ENCODE measurements around the gene COPS3.

DNA sequence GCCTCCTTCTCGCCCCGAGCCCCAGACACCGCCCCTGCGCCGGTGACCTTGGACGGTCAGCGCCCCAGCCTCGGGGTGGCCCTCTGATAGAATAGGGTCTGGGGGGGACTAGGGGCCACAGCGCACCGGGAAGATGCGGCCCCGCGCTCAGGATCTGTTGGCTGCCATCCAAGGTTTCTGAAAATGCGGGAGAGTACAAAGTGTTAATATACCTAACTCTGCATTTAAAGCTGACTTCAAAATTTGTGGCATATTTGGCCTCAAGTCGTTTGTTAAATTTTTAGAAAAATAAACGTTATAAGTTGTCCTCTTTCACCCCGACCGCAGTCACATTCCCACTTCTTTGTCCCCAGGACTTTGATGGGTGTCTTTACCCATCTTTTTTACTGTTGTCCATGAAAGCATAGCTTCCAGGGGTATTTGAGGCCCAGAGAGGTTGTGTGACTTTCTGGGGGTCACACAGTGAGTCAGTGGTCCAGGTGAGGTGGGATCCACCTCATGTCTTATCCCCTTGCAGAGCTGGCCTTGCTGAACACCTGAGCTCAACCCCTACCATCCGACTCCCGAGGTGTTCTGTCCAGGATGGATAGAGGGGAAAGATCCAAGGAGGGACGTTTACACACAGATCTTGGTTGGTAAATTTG, 22.9 kb upstream of the COPS3 start:
- TF ChIP-seq, protein P1, sequence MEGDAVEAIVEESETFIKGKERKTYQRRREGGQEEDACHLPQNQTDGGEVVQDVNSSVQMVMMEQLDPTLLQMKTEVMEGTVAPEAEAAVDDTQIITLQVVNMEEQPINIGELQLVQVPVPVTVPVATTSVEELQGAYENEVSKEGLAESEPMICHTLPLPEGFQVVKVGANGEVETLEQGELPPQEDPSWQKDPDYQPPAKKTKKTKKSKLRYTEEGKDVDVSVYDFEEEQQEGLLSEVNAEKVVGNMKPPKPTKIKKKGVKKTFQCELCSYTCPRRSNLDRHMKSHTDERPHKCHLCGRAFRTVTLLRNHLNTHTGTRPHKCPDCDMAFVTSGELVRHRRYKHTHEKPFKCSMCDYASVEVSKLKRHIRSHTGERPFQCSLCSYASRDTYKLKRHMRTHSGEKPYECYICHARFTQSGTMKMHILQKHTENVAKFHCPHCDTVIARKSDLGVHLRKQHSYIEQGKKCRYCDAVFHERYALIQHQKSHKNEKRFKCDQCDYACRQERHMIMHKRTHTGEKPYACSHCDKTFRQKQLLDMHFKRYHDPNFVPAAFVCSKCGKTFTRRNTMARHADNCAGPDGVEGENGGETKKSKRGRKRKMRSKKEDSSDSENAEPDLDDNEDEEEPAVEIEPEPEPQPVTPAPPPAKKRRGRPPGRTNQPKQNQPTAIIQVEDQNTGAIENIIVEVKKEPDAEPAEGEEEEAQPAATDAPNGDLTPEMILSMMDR (IDR thresholded peaks at IDR 0.05; ENCODE audit: insufficient read depth, low read length), result no peak
- TF ChIP-seq POLR2AphosphoS5 (IDR thresholded peaks at IDR 0.05; ENCODE audit: low read depth) (no peak; the same call in 1 of the 2 replicates), REST (IDR thresholded peaks at IDR 0.05; ENCODE audit: insufficient replicate concordance, low read depth) (no peak)

Measured in HL-60 (cell line).